Testis (tissue), 3 donors: ENCODE data around the gene MRPL4. TPM values are rescaled to one million over a fixed set of nuclear protein-coding genes. Genes with fewer than 3 reads are reported as not detected.

ENCODE experiments used
- DNase-seq: peaks from one replicate; pipeline ENCODE4 v3.0.0-alpha.2; 2019
- H3K27ac ChIP-seq, 2 donors: fragments of 200-600 bp; sonication (generic); one replicate each; pipeline ENCODE4 v1.5.1; 2019
- H3K27me3 ChIP-seq: fragments of 200-600 bp; sonication (generic); one replicate; pipeline ENCODE4 v1.5.1; 2019
- H3K36me3 ChIP-seq: fragments of 200-600 bp; sonication (generic); one replicate; pipeline ENCODE4 v1.5.1; 2017; ENCODE audit warnings: low read depth; ENCODE audit errors: missing control alignments
- H3K4me1 ChIP-seq: fragments of 200-600 bp; sonication (generic); one replicate; pipeline ENCODE4 v1.5.1; 2019
- H3K4me3 ChIP-seq, 2 donors: fragments of 200-600 bp; sonication (generic); one replicate each; pipeline ENCODE4 v1.5.1; 2017 to 2019
- H3K9me3 ChIP-seq: fragments of 200-600 bp; sonication (generic); one replicate; pipeline ENCODE4 v1.5.1; 2017
- POLR2A ChIP-seq: fragments of 450-650 bp; IDR thresholded peaks from one replicate; pipeline ENCODE4 v1.6.1; 2017; ENCODE audit warnings: antibody characterized with exemption, mild to moderate bottlenecking, moderate library complexity
- WGBS, 2 donors: methylation state at CpG; one replicate each; pipeline ENCODE4 v1.1.5; 2018; 5-methylcytosine and 5-hydroxymethylcytosine counted together
- intact Hi-C: fragments of 100-400 bp; cut with DNase I; formaldehyde crosslinking; loops from one replicate; pipeline ENCODE4 v1.15.1; 2023; ENCODE audit warnings: low total_unique reads
- polyA plus RNA-seq: library from polyadenylated mRNA; stranded (reverse); fragments of 350-450 nt; fragmentation: Illumina TruSeq; extraction: RNeasy Lipid Tissue Mini Kit (QIAGEN cat#74804); gene quantifications from one replicate; pipeline ENCODE4 v1.2.3, GENCODE V29; 2014; ENCODE audit warnings: low read depth, low replicate concordance; ENCODE audit not compliant: insufficient read depth
- total RNA-seq, 2 donors: library from RNA; depleted of rRNA; stranded (reverse); fragments of >200 nt; gene quantifications; one replicate each; pipeline ENCODE4 v1.2.3, GENCODE V29; 2016
- TF ChIP-seq, protein P1 (sequence below), 3 experiments: fragments of 450-650 bp in 2 of 3; fragments of 200-600 bp in 1 of 3; sonication (generic) in 1 of 3; IDR thresholded peaks; one replicate each; pipeline ENCODE4 v1.5.1; 2016 to 2019; ENCODE audit warnings: antibody characterized with exemption in 3 of 3, mild to moderate bottlenecking in 2 of 3, moderate library complexity in 1 of 3

The MRPL4 gene
- total and polyA plus RNA-seq, 3 donors from 2014 or later, result 53.3 to 91.8 (median 63.5) TPM

DNA sequence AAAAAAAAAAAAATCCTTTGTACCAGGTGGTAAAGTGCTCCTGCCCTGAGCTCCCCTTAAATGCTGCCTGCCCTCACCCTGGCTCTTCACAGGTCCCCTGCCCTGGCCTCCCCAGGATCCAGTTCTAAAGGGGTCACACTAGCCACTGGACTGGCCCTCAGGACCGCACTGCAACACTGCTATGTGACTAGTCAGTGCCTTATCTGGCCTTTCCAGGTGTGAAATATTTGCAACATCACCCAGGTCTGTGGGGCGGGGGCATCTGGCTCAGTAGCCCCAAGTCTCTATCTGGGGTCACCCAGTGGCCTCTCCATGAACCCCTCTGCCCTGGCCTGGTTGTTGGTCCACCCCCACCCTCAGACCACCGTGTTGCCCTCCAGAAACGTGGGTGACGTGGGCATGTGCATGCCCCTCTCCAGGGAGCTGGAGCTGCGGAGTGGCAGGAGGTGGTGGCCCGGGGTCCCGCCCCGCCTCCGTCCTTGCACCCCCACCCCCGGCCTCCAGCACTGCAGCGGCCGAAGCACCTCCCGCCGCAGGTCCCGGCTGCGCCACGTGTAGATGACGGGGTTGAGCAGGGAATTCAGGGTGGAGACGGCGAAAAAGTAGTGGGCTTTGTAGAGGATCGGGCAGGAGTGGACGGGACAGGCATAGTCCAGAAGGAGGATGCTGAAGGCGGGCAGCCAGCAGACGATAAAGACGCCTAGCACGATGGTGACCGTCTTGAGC lies 28.4 kb upstream of the MRPL4 start:
- intact Hi-C loops, result no loop called here
- Histone ChIP-seq H3K36me3 (no peaks in the 10 kb centered on the region), H3K27ac (no peak overlapping the region), H3K27me3 (no peaks in the 10 kb centered on the region), H3K9me3 (no peaks in the 10 kb centered on the region), H3K4me1 (peaks cover 29% of the 10 kb centered on the region), H3K4me3 (no peak overlapping the region)
- TF ChIP-seq, protein P1, sequence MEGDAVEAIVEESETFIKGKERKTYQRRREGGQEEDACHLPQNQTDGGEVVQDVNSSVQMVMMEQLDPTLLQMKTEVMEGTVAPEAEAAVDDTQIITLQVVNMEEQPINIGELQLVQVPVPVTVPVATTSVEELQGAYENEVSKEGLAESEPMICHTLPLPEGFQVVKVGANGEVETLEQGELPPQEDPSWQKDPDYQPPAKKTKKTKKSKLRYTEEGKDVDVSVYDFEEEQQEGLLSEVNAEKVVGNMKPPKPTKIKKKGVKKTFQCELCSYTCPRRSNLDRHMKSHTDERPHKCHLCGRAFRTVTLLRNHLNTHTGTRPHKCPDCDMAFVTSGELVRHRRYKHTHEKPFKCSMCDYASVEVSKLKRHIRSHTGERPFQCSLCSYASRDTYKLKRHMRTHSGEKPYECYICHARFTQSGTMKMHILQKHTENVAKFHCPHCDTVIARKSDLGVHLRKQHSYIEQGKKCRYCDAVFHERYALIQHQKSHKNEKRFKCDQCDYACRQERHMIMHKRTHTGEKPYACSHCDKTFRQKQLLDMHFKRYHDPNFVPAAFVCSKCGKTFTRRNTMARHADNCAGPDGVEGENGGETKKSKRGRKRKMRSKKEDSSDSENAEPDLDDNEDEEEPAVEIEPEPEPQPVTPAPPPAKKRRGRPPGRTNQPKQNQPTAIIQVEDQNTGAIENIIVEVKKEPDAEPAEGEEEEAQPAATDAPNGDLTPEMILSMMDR (IDR thresholded peaks at IDR 0.05), result no peak
- no peak for TF ChIP-seq POLR2A
- 89 to 93% methylated on average over 5 to 28 of the region's 28 CpGs for WGBS, 2 donors
- no peak for DNase-seq

DNA sequence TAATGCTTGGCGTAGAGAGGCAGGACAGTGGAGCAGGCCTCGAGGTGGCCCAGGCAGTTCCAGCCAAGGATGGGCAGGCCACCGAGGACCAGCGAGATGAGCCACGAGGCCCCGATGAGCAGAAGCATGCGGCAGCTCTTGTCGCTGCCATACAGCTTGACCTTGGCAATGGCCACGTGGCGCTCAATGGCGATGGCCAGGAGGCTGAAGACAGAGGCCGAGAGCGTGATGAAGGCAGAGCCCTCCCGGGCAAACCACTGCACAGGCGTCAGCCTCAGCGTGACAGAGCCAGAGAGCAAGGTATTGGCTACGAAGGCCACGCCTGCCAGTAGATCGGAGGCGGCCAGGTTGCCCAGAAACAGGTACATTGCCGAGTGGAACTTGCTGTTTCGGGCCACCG lies 27.7 kb upstream of the MRPL4 start:
- H3K27ac ChIP-seq, result no peak overlapping the region
- H3K27me3 ChIP-seq, result no peaks in the 10 kb centered on the region
- TF ChIP-seq, protein P1 (IDR thresholded peaks at IDR 0.05), result no peak
- TF ChIP-seq POLR2A, result no peak
- H3K9me3 ChIP-seq, result no peaks in the 10 kb centered on the region
- 91 to 98% methylated on average over 18 to 23 of the region's 23 CpGs for WGBS, 2 donors
- no peak overlapping the region for H3K4me3 ChIP-seq
- peaks cover 29% of the 10 kb centered on the region for H3K4me1 ChIP-seq
- intact Hi-C loops, result no loop called here
- DNase-seq, result no peak
- H3K36me3 ChIP-seq, result no peaks in the 10 kb centered on the region

DNA sequence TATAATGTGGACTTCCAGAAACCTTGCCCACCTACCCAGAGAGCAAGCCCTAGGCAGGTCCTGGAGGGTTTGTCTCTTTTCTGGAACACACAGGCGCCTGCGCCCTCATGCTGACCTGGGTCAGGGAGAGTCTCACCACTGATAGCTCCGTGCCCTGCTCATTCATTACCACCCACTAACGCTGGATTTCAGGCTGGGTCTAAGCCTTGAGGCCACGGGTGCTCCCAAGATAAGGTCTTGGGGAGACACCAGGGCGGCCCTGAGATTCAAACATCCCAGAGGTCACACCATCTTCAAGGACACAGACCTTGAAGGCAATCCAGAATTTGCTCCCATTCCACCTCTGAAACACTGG lies 26.0 kb upstream of the MRPL4 start:
- intact Hi-C loops, result no loop called here
- Histone ChIP-seq H3K9me3 (no peaks in the 10 kb centered on the region), H3K4me1 (peaks cover 36% of the 10 kb centered on the region), H3K4me3 (no peak overlapping the region), H3K36me3 (no peaks in the 10 kb centered on the region), H3K27me3 (no peaks in the 10 kb centered on the region), H3K27ac (peak overlapping the region; percentile 84 to 87)
- peak; percentile 57 for DNase-seq
- WGBS, 2 donors, result 44% methylated on average over 6 of the region's 6 CpGs; no CpG with 5 or more reads in 1 of the 2 donors
- TF ChIP-seq POLR2A, result no peak
- TF ChIP-seq, protein P1 (IDR thresholded peaks at IDR 0.05), result no peak

DNA sequence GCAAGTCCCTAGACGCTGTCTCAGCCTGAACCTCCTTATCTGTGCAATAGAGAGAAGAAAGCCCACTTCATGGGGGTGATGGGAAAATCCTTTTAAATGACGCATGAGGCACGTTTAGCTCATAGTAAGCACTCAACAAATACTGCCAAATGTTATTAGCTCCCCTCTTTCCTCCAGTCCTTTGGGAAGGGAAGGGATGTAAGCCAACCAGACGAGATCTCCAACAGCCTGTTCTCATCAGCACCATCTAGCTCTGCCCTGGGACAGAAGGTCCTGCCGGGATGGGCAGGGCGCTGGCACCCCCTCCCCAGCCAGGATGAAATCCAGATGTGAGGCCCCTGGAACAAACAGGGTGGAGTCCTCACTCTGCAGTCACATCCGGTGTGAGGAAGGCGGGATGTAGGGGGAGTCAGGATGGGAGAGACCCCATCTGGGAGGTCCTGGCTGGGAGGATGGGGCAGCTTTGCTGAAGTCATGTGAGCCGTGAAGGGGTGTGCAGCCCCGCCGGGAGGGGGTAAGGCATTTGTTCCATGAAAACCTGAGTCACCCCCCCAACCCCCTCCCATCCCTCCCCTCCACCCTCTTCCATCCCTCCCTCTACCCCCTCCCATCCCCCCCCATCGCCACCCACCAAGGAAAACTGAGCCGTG lies 25.5 kb upstream of the MRPL4 start:
- H3K4me1 ChIP-seq, result peaks cover 36% of the 10 kb centered on the region

More for the DNA sequence above, 25.5 kb upstream of the MRPL4 start:
- Histone ChIP-seq H3K36me3 (no peaks in the 10 kb centered on the region), H3K4me3 (no peak overlapping the region), H3K9me3 (no peaks in the 10 kb centered on the region), H3K27ac (peak overlapping the region; percentile 84 to 87), H3K27me3 (no peaks in the 10 kb centered on the region)
- intact Hi-C loops, result no loop called here
- no peak for TF ChIP-seq POLR2A
- TF ChIP-seq, protein P1 (IDR thresholded peaks at IDR 0.05), result no peak
- peak; percentile 76 for DNase-seq
- WGBS, 2 donors, result 19 to 41% methylated on average over 9 to 13 of the region's 13 CpGs
